Fibroblast of lung (primary cell): ENCODE data around the gene ZFYVE1. TPM values are rescaled to one million over a fixed set of nuclear protein-coding genes. Genes with fewer than 3 reads are reported as not detected.
"Not testable (repeated sequence)": the region's sequence is repeated elsewhere in the genome, so short reads cannot be mapped to it uniquely, and the experiment has no call there.

Experiments
- DNase-seq, 2 donors: peaks; one replicate each; pipeline versions ENCODE4 v3.0.0 to v3.0.0-alpha.2; 2010; ENCODE audit warnings: low read depth in 2 of 2
- H2AFZ ChIP-seq: 2 replicates; pipeline ENCODE4 v1.5.1; 2012; ENCODE audit warnings: low read length, control low read depth, inconsistent platforms
- H3K27ac ChIP-seq: 2 replicates; pipeline ENCODE4 v1.5.1; 2011; ENCODE audit warnings: low read length, control low read depth; ENCODE audit not compliant: insufficient read depth
- H3K27me3 ChIP-seq: 2 replicates; pipeline ENCODE4 v1.5.1; 2011; ENCODE audit warnings: mild to moderate bottlenecking, low read length; ENCODE audit not compliant: control insufficient read depth, insufficient read depth
- H3K36me3 ChIP-seq: 2 replicates; pipeline ENCODE4 v1.5.1; 2011; ENCODE audit warnings: low read length; ENCODE audit not compliant: control insufficient read depth, insufficient read depth
- H3K4me1 ChIP-seq: 2 replicates; pipeline ENCODE4 v1.5.1; 2011; ENCODE audit warnings: low read length; ENCODE audit not compliant: control insufficient read depth, insufficient read depth; ENCODE audit errors: extremely low read depth
- H3K4me2 ChIP-seq: 2 replicates; pipeline ENCODE4 v1.5.1; 2011; ENCODE audit warnings: low read length, control low read depth; ENCODE audit not compliant: insufficient read depth; ENCODE audit errors: extremely low read depth
- H3K4me3 ChIP-seq, 4 experiments: fragments of 200-600 bp in 1 of 4; sonication (generic) in 1 of 4; replicated peaks in 1 of 4; 2 replicates each; pipeline ENCODE4 v1.5.1; 2011 to 2016; ENCODE audit warnings: low read length in 4 of 4, low read depth in 3 of 4, mild to moderate bottlenecking in 3 of 4, control low read depth in 2 of 4, inconsistent platforms in 1 of 4, mixed read lengths in 1 of 4; ENCODE audit not compliant: insufficient read depth in 1 of 4; ENCODE audit errors: control extremely low read depth in 1 of 4
- H3K79me2 ChIP-seq: 2 replicates; pipeline ENCODE4 v1.5.1; 2012; ENCODE audit warnings: mild to moderate bottlenecking, low read length, inconsistent platforms; ENCODE audit not compliant: control insufficient read depth, insufficient read depth
- H3K9ac ChIP-seq: 2 replicates; pipeline ENCODE4 v1.5.1; 2011; ENCODE audit warnings: mild to moderate bottlenecking, low read length, control low read depth; ENCODE audit not compliant: insufficient read depth
- H3K9me3 ChIP-seq: 2 replicates; pipeline ENCODE4 v1.5.1; 2012; ENCODE audit warnings: low read depth, low read length; ENCODE audit not compliant: control insufficient read depth, insufficient read depth
- H4K20me1 ChIP-seq: 2 replicates; pipeline ENCODE4 v1.5.1; 2011; ENCODE audit warnings: low read length; ENCODE audit not compliant: control insufficient read depth, insufficient read depth; ENCODE audit errors: extremely low read depth
- CTCF ChIP-seq, 2 donors: IDR thresholded peaks in 1 of 2; conservative IDR thresholded peaks in 1 of 2; 1 replicate in 1 of 2; 2 replicates in 1 of 2; pipeline ENCODE4 v1.5.1; 2011 to 2012; ENCODE audit warnings: low read length in 2 of 2, control low read depth in 1 of 2, inconsistent platforms in 1 of 2, low read depth in 1 of 2, mild to moderate bottlenecking in 1 of 2
- EZH2 ChIP-seq: IDR thresholded peaks from 2 replicates; pipeline ENCODE4 v1.5.1; 2012; ENCODE audit warnings: low read length, control low read depth, mild to moderate bottlenecking; ENCODE audit errors: missing control alignments
- polyA plus RNA-seq, 2 donors: library from polyadenylated mRNA; depleted of rRNA in 1 of 2; stranded (reverse) in 1 of 2; unstranded in 1 of 2; fragments of >200 nt; gene quantifications; 2 replicates each; pipeline ENCODE4 v1.2.1, GENCODE V29; 2011 to 2012; ENCODE audit warnings: missing spikeins in 1 of 2
- total RNA-seq: library from RNA; depleted of rRNA; stranded (reverse); fragments of >200 nt; gene quantifications from 2 replicates; pipeline ENCODE4 v1.2.1, GENCODE V29; 2014

ZFYVE1 gene
- total and polyA plus RNA-seq, 2 donors (not counting 1 experiment from before 2014, with no cell fraction given) = 18.8 to 22.1 TPM

- H3K36me3 ChIP-seq = peaks cover 5% of the 10 kb centered on the region
- no peaks in the 10 kb centered on the region for H3K9me3 ChIP-seq
- DNase-seq = peak; percentile 14 to 40
- peak overlapping the region; percentile 71 for H3K4me2 ChIP-seq
- H3K4me1 ChIP-seq = no peaks in the 10 kb centered on the region
- H2AFZ ChIP-seq = no peak overlapping the region
- peak overlapping the region; percentile 64 to 92 (median 86) for H3K4me3 ChIP-seq
- TF ChIP-seq CTCF (conservative IDR thresholded peaks at IDR 0.05 in 1 of 2, IDR thresholded peaks at IDR 0.05 in 1 of 2; ENCODE audit: low read depth in 1 of 2, low read length in 2 of 2) = peak in 1 of 2 donors; percentile 8
- TF ChIP-seq EZH2 = no peak
- H3K9ac ChIP-seq = no peak overlapping the region
- peak overlapping the region; percentile 77 for H3K27ac ChIP-seq
- peaks cover 32% of the 10 kb centered on the region for H3K79me2 ChIP-seq
- no peaks in the 10 kb centered on the region for H4K20me1 ChIP-seq
- no peaks in the 10 kb centered on the region for H3K27me3 ChIP-seq
Observed at GRCh38 chr14:73025544-73025943, 1.4 kb downstream of the ZFYVE1 start.

- no peaks in the 10 kb centered on the region for H3K4me1 ChIP-seq
- H4K20me1 ChIP-seq = no peaks in the 10 kb centered on the region
- H3K9ac ChIP-seq = no peak overlapping the region
- H3K79me2 ChIP-seq = peaks cover 42% of the 10 kb centered on the region
- no peak overlapping the region for H3K27ac ChIP-seq
- H2AFZ ChIP-seq = no peak overlapping the region
- H3K9me3 ChIP-seq = no peaks in the 10 kb centered on the region
- peak overlapping the region in 2 of 4 experiments; percentile 26 to 39 for H3K4me3 ChIP-seq
- no peaks in the 10 kb centered on the region for H3K27me3 ChIP-seq
- H3K36me3 ChIP-seq = peaks cover 6% of the 10 kb centered on the region
- no peak for TF ChIP-seq EZH2
- TF ChIP-seq CTCF (conservative IDR thresholded peaks at IDR 0.05 in 1 of 2, IDR thresholded peaks at IDR 0.05 in 1 of 2; ENCODE audit: low read depth in 1 of 2, low read length in 2 of 2) = no peak
- DNase-seq = no peak
- H3K4me2 ChIP-seq = no peak overlapping the region
Observed at GRCh38 chr14:73022051-73022450, 4.9 kb downstream of the ZFYVE1 start.

GRCh38 chr14:73016011-73016410, 10.9 kb downstream of the ZFYVE1 start:
- H3K9ac ChIP-seq, H3K27me3 ChIP-seq, H3K9me3 ChIP-seq, H3K4me1 ChIP-seq, H2AFZ ChIP-seq, DNase-seq, H3K4me3 ChIP-seq, H3K27ac ChIP-seq, H4K20me1 ChIP-seq, H3K4me2 ChIP-seq, H3K36me3 ChIP-seq: not testable (repeated sequence)
- peaks cover 10% of the 10 kb centered on the region for H3K79me2 ChIP-seq

- not testable (repeated sequence) for H3K27me3 ChIP-seq, H2AFZ ChIP-seq, H4K20me1 ChIP-seq, H3K4me2 ChIP-seq, H3K79me2 ChIP-seq, H3K36me3 ChIP-seq, H3K9ac ChIP-seq, H3K27ac ChIP-seq, H3K4me3 ChIP-seq, H3K4me1 ChIP-seq, H3K9me3 ChIP-seq, DNase-seq
Observed at GRCh38 chr14:73015552-73015951, 11.4 kb downstream of the ZFYVE1 start.
